ENCODE data around the gene GSTT2.

GSTT2 gene

GRCh38 chr22:24016156-24016555, 36.2 kb downstream of the GSTT2 start:
- H3K27me3 ChIP-seq (replicated peaks; ENCODE audit: control insufficient read depth, insufficient read depth, low read length) = no peaks in the 10 kb centered on the region
- H3K4me1 ChIP-seq (ENCODE audit: control insufficient read depth, insufficient read depth, low read length) = peaks cover 7% of the 10 kb centered on the region
- no peaks in the 10 kb centered on the region for H3K36me3 ChIP-seq (ENCODE audit: control insufficient read depth, insufficient read depth, low read length, severe bottlenecking)
- DNase-seq (ENCODE audit: low read depth) = no peak
- no peak overlapping the region for H3K9ac ChIP-seq (ENCODE audit: low read length)
- no peak overlapping the region for H3K4me3 ChIP-seq (ENCODE audit: low read length)
- no peaks in the 10 kb centered on the region for H3K9me3 ChIP-seq (ENCODE audit: control insufficient read depth, low read length)

- H3K4me3 ChIP-seq (ENCODE audit: low read length) = no peak overlapping the region
- peaks cover 8% of the 10 kb centered on the region for H3K9me3 ChIP-seq (ENCODE audit: control insufficient read depth, low read length)
- H3K36me3 ChIP-seq (ENCODE audit: control insufficient read depth, insufficient read depth, low read length, severe bottlenecking) = peaks cover 3% of the 10 kb centered on the region
- no peaks in the 10 kb centered on the region for H3K27me3 ChIP-seq (replicated peaks; ENCODE audit: control insufficient read depth, insufficient read depth, low read length)
- no peak for DNase-seq (ENCODE audit: low read depth)
- no peaks in the 10 kb centered on the region for H3K4me1 ChIP-seq (ENCODE audit: control insufficient read depth, insufficient read depth, low read length)
- no peak overlapping the region for H3K9ac ChIP-seq (ENCODE audit: low read length)
Observed at GRCh38 chr22:24021304-24021703, 41.4 kb downstream of the GSTT2 start.

- no peaks in the 10 kb centered on the region for H3K4me1 ChIP-seq (ENCODE audit: control insufficient read depth, insufficient read depth, low read length)
- H3K27me3 ChIP-seq (replicated peaks; ENCODE audit: control insufficient read depth, insufficient read depth, low read length) = no peaks in the 10 kb centered on the region
- H3K36me3 ChIP-seq (ENCODE audit: control insufficient read depth, insufficient read depth, low read length, severe bottlenecking) = peaks cover 4% of the 10 kb centered on the region
- no peak for DNase-seq (ENCODE audit: low read depth)
- H3K4me3 ChIP-seq (ENCODE audit: low read length) = no peak overlapping the region
- H3K9me3 ChIP-seq (ENCODE audit: control insufficient read depth, low read length) = peaks cover 8% of the 10 kb centered on the region
- H3K9ac ChIP-seq (ENCODE audit: low read length) = no peak overlapping the region
Observed at GRCh38 chr22:24023204-24023789, 43.4 kb downstream of the GSTT2 start.

- H3K36me3 ChIP-seq (ENCODE audit: control insufficient read depth, insufficient read depth, low read length, severe bottlenecking) = peaks cover 4% of the 10 kb centered on the region
- no peaks in the 10 kb centered on the region for H3K4me1 ChIP-seq (ENCODE audit: control insufficient read depth, insufficient read depth, low read length)
- H3K9me3 ChIP-seq (ENCODE audit: control insufficient read depth, low read length) = peaks cover 8% of the 10 kb centered on the region
- H3K27me3 ChIP-seq (replicated peaks; ENCODE audit: control insufficient read depth, insufficient read depth, low read length) = no peaks in the 10 kb centered on the region
- DNase-seq (ENCODE audit: low read depth) = no peak
- H3K9ac ChIP-seq (ENCODE audit: low read length) = no peak overlapping the region
- H3K4me3 ChIP-seq (ENCODE audit: low read length) = no peak overlapping the region
Observed at GRCh38 chr22:24024354-24024753, 44.4 kb downstream of the GSTT2 start.

- Histone ChIP-seq H3K4me1 (ENCODE audit: control insufficient read depth, insufficient read depth, low read length) (no peaks in the 10 kb centered on the region), H3K4me3 (ENCODE audit: low read length) (no peak overlapping the region), H3K9ac (ENCODE audit: low read length) (no peak overlapping the region), H3K36me3 (ENCODE audit: control insufficient read depth, insufficient read depth, low read length, severe bottlenecking) (peaks cover 4% of the 10 kb centered on the region), H3K27me3 (replicated peaks; ENCODE audit: control insufficient read depth, insufficient read depth, low read length) (no peaks in the 10 kb centered on the region), H3K9me3 (ENCODE audit: control insufficient read depth, low read length) (peaks cover 8% of the 10 kb centered on the region)
- DNase-seq (ENCODE audit: low read depth) = no peak
Observed at GRCh38 chr22:24025475-24025874, 45.5 kb downstream of the GSTT2 start.

- H3K27me3 ChIP-seq (replicated peaks; ENCODE audit: control insufficient read depth, insufficient read depth, low read length) = no peaks in the 10 kb centered on the region
- no peak for DNase-seq (ENCODE audit: low read depth)
- peaks cover 4% of the 10 kb centered on the region for H3K36me3 ChIP-seq (ENCODE audit: control insufficient read depth, insufficient read depth, low read length, severe bottlenecking)
- peaks cover 8% of the 10 kb centered on the region for H3K9me3 ChIP-seq (ENCODE audit: control insufficient read depth, low read length)
- no peak overlapping the region for H3K4me3 ChIP-seq (ENCODE audit: low read length)
- no peaks in the 10 kb centered on the region for H3K4me1 ChIP-seq (ENCODE audit: control insufficient read depth, insufficient read depth, low read length)
- no peak overlapping the region for H3K9ac ChIP-seq (ENCODE audit: low read length)
Observed at GRCh38 chr22:24026056-24026455, 46.1 kb downstream of the GSTT2 start.

GRCh38 chr22:24026733-24027132, 46.8 kb downstream of the GSTT2 start:
- DNase-seq (ENCODE audit: low read depth) = no peak
- Histone ChIP-seq H3K36me3 (ENCODE audit: control insufficient read depth, insufficient read depth, low read length, severe bottlenecking) (peaks cover 4% of the 10 kb centered on the region), H3K4me1 (ENCODE audit: control insufficient read depth, insufficient read depth, low read length) (no peaks in the 10 kb centered on the region), H3K27me3 (replicated peaks; ENCODE audit: control insufficient read depth, insufficient read depth, low read length) (no peaks in the 10 kb centered on the region), H3K9me3 (ENCODE audit: control insufficient read depth, low read length) (peaks cover 8% of the 10 kb centered on the region), H3K4me3 (ENCODE audit: low read length) (no peak overlapping the region), H3K9ac (ENCODE audit: low read length) (no peak overlapping the region)

- DNase-seq (ENCODE audit: low read depth) = no peak
- Histone ChIP-seq H3K4me3 (ENCODE audit: low read length) (no peak overlapping the region), H3K4me1 (ENCODE audit: control insufficient read depth, insufficient read depth, low read length) (no peaks in the 10 kb centered on the region), H3K36me3 (ENCODE audit: control insufficient read depth, insufficient read depth, low read length, severe bottlenecking) (peaks cover 4% of the 10 kb centered on the region), H3K27me3 (replicated peaks; ENCODE audit: control insufficient read depth, insufficient read depth, low read length) (no peaks in the 10 kb centered on the region), H3K9me3 (ENCODE audit: control insufficient read depth, low read length) (peaks cover 8% of the 10 kb centered on the region), H3K9ac (ENCODE audit: low read length) (no peak overlapping the region)
Observed at GRCh38 chr22:24027389-24027975, 47.5 kb downstream of the GSTT2 start.

- Histone ChIP-seq H3K4me1 (ENCODE audit: control insufficient read depth, insufficient read depth, low read length) (no peaks in the 10 kb centered on the region), H3K27me3 (replicated peaks; ENCODE audit: control insufficient read depth, insufficient read depth, low read length) (no peaks in the 10 kb centered on the region), H3K4me3 (ENCODE audit: low read length) (no peak overlapping the region), H3K9me3 (ENCODE audit: control insufficient read depth, low read length) (peaks cover 8% of the 10 kb centered on the region), H3K9ac (ENCODE audit: low read length) (no peak overlapping the region), H3K36me3 (ENCODE audit: control insufficient read depth, insufficient read depth, low read length, severe bottlenecking) (peaks cover 4% of the 10 kb centered on the region)
- no peak for DNase-seq (ENCODE audit: low read depth)
Observed at GRCh38 chr22:24027991-24028390, 48.1 kb downstream of the GSTT2 start.

- DNase-seq (ENCODE audit: low read depth) = no peak
- H3K9me3 ChIP-seq (ENCODE audit: control insufficient read depth, low read length) = peaks cover 8% of the 10 kb centered on the region
- no peak overlapping the region for H3K9ac ChIP-seq (ENCODE audit: low read length)
- H3K27me3 ChIP-seq (replicated peaks; ENCODE audit: control insufficient read depth, insufficient read depth, low read length) = no peaks in the 10 kb centered on the region
- H3K36me3 ChIP-seq (ENCODE audit: control insufficient read depth, insufficient read depth, low read length, severe bottlenecking) = peaks cover 4% of the 10 kb centered on the region
- H3K4me3 ChIP-seq (ENCODE audit: low read length) = no peak overlapping the region
- peaks cover 3% of the 10 kb centered on the region for H3K4me1 ChIP-seq (ENCODE audit: control insufficient read depth, insufficient read depth, low read length)
Observed at GRCh38 chr22:24028533-24028932, 48.6 kb downstream of the GSTT2 start.

GRCh38 chr22:24029304-24029703, 49.4 kb downstream of the GSTT2 start:
- Histone ChIP-seq H3K36me3 (ENCODE audit: control insufficient read depth, insufficient read depth, low read length, severe bottlenecking) (peaks cover 4% of the 10 kb centered on the region), H3K27me3 (replicated peaks; ENCODE audit: control insufficient read depth, insufficient read depth, low read length) (no peaks in the 10 kb centered on the region), H3K4me1 (ENCODE audit: control insufficient read depth, insufficient read depth, low read length) (peaks cover 9% of the 10 kb centered on the region), H3K9ac (ENCODE audit: low read length) (no peak overlapping the region), H3K4me3 (ENCODE audit: low read length) (no peak overlapping the region), H3K9me3 (ENCODE audit: control insufficient read depth, low read length) (peaks cover 6% of the 10 kb centered on the region)
- DNase-seq (ENCODE audit: low read depth) = no peak

- no peaks in the 10 kb centered on the region for H3K9me3 ChIP-seq (ENCODE audit: control insufficient read depth, low read length)
- peaks cover 9% of the 10 kb centered on the region for H3K4me1 ChIP-seq (ENCODE audit: control insufficient read depth, insufficient read depth, low read length)
- no peak for DNase-seq (ENCODE audit: low read depth)
- no peaks in the 10 kb centered on the region for H3K27me3 ChIP-seq (replicated peaks; ENCODE audit: control insufficient read depth, insufficient read depth, low read length)
- H3K36me3 ChIP-seq (ENCODE audit: control insufficient read depth, insufficient read depth, low read length, severe bottlenecking) = peaks cover 4% of the 10 kb centered on the region
- no peak overlapping the region for H3K9ac ChIP-seq (ENCODE audit: low read length)
- H3K4me3 ChIP-seq (ENCODE audit: low read length) = no peak overlapping the region
Observed at GRCh38 chr22:24030186-24030702, 50.3 kb downstream of the GSTT2 start.
